HG02623 (cell line): ENCODE data around the gene PJVK.

Experiments used
- ATAC-seq: cut with Tn5 transposase; IDR thresholded peaks from one replicate; pipeline ENCODE4 v1.9.1; 2021; ENCODE audit warnings: moderate library complexity; ENCODE audit not compliant: unreplicated experiment

PJVK gene

DNA sequence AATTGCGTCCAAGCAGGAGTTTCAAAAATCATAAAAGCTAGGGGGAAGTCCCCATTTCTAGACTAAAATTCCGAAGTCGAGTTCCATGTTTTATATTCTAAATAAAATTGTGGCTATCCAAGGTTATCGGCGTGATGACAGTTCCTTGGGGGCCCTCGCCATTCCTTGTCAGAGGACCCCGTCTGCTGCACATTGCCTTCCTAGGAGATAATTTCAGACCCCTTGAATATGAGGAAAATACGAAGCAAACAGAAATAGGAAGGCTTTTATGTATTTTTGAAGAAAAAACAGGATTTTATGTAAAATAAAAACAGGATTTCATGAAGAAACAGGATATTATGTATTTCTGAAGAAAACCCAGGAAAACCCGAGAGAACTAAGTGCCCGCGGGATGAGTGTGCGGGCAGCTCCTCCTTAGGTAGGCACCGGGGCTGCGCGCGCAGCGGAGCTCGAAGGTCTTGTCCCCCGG lies 28.6 kb downstream of the PJVK start:
- no peak for ATAC-seq

DNA sequence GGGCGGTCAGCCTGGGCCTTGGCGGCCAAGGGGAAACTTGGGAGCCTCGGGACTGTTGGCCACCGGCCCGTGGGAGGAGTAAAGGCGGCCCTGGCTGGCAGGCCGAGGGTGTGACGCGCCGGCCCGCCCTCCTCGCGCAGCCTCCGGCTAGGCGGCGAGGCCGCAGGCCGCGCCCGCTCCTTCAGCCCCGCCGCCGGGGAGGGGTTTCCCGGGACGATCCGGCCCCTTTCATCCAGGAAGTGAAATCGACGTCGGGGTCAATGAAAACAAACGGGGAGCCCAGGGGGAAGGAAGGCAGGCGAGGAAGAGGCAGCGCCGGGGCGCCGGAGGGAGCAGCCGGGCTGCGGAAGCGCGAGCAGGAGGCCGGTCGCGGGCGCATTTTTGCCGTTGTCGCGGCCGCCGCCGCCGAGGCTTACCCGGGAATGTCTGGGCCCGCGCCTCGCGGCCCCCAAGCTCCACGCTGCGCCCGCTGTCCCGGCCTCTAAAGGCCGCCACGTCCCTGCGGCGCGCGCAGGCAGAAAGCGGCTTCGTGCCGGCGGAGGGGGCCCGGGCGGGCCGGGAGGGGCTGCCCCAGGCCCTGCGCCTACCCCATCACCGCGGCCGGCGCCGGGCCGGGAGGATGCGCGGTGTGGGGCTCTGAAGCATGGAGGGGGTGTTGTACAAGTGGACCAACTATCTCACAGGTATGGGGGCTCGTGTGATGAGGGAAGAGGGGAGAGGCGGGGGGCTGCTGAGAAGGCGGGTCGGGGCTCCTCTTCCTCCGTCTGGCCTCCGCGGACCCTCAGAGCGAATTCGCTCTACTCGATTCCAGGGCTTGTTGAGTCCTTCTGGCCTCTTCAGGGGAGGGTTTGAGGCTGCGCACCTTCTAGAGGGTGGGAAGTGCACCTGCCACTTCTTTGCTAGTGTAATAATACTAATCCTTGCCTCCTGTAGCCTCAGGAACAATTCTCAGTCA lies 29.3 kb downstream of the PJVK start, which contains the start of gene PLEKHA3:
TSS of gene PLEKHA3 (plus strand) at position 231 of the 955 bp plus-strand sequence. CDS start at position 644, 413 bp downstream.
- peak; percentile 61 for ATAC-seq

DNA sequence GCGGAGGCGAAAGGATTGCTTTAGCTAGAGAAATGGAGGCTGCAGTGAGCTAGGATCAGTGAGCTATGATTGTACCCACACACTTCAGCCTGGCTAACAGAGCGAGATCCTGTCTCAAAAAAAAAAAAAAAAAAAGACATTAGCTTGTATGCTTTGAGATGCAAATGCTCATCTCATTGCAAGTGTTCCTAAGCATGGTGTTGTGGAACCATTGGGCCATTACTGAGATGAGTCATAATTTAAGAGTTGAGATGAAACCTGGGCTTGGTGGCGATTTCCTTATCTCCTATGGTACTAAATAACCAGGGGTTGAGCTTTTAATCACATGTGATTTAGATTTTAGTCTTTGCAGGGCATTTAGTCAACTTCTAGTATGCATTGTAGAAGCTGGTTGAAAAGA lies 31.3 kb downstream of the PJVK start:
- no peak for ATAC-seq

DNA sequence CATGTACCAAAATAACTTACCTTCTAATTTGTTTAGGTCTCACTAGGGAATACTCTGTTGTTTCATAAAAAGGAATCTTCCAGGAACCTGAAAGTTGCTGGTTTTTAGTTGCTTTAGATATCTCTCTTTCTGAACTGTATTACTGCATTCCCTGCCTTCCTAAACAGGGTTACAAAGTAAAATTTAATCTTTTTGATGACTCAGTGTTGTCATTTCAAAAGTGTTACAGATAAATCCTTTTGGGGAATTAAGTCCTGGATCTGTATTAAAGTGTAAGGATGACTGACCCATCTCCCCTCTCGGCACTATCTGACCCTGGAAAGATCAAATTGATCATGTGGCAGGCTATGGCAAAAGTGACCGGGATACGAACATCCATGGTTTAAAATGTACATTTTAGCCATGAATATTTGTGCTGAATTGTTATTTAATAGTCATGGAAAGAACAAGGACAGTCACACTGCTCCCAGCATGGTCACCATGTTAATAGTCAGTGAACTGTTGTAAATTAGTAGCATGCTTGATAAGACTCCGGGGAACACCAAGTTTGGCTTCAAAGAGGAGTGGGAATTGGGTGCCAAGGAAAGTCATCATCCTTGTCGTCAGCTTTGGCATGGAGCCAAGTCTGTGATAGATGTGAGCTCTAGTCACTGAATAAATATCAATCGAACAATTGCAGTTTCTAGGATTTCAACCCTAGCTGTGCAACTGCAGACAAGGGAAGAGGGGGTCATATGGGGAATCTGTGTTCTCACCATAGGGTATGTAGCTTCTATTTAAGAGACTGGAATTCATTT lies 33.3 kb downstream of the PJVK start:
- no peak for ATAC-seq

DNA sequence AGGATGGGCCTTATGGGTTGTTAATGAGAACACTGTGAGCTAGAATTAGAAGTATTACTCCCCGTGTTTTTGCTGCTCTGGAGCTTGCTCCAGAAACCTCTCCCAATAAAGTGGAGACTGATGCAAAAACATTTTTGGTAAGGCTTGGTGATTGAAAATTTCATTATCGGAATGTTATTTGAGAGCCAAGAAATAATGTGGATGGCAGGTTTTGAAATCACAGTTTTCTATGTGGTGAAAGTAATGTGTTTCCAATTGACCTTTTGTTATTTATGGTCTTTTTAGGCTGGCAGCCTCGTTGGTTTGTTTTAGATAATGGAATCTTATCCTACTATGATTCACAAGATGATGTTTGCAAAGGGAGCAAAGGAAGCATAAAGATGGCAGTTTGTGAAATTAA lies 34.2 kb downstream of the PJVK start:
- ATAC-seq, result no peak

DNA sequence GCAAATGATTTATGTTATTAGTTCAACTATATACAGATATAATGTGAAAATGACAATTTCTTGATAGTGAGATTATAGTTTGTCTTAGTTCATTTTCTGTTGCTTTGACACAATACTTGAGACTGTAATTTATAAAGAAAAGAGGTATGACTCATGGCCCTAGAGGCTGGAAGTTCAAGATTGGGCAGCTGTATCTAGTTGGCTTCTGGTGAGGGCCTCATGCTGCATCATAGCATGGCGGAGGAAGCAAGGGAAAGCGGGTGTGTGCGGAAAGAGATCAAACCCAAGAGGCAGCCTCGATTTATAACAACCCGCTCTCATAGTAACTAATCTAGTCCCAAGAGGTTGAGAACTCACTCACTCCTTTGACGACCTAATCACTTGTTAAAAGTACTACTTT lies 40.4 kb downstream of the PJVK start:
- ATAC-seq, result no peak

DNA sequence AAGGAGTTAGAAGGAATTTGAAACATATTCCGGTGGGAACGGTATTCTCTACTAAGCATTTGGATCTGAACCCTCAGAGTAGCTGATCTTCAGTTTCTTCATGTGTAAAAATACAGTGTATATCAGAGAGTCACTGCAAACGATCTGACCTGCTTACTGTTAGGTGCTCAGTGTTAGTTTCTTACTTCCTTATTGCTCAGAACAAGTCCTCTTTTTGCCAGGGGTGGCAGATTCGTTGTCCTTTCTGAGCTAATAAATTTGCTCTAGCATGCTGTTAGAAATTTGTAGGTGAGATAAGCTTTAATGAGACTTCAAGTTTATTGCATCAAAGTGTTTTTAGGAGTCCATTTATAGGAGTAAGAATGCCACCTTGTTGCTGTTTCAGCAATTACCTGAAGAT lies 44.9 kb downstream of the PJVK start:
- no peak for ATAC-seq

- ATAC-seq, result no peak
Observed at GRCh38 chr2:178498137-178498536, 47.0 kb downstream of the PJVK start.

DNA sequence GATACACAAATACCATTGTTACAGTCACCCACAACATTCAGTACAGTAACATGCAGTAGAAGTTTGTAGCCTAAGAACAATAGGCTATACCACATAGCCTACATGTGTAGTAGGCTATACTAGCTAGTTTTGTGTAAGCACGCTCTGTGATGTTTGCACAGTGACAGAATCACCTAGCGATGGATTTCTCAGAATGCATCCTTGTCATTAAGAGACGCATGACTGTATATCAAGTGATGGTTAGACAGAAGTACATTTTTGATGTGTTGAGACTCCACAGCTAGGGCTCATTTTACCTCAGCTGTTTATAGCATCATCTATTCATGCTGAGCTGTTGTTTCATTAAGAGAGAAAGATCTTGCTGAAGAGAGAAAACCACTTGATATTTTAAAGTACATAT lies 48.5 kb downstream of the PJVK start:
- ATAC-seq, result no peak

- no peak for ATAC-seq
Observed at GRCh38 chr2:178502751-178503150, 51.6 kb downstream of the PJVK start.

- no peak for ATAC-seq
Observed at GRCh38 chr2:178506101-178506500, 54.9 kb downstream of the PJVK start.

- ATAC-seq, result no peak
Observed at GRCh38 chr2:178506524-178506923, 55.3 kb downstream of the PJVK start.

DNA sequence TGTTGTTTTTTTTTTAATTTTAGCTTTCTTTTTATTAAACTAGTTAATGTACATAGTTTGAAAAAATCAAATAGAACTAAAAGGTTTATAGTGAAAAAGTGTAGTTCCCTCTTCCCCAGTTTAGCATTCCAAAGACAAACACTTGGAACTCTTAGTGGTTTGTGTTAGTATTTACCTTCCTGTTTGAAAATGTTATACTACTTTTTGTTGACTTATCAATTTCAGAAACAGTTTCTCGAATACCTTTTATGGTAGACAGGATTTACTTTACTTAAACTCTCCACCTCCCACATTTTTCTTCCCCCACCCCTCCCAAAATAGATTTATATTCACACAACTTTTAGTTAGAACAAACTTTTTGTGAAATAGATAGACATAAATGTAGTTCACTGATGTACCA lies 55.8 kb downstream of the PJVK start:
- no peak for ATAC-seq

- no peak for ATAC-seq
Observed at GRCh38 chr2:178508646-178509045, 57.5 kb downstream of the PJVK start.

DNA sequence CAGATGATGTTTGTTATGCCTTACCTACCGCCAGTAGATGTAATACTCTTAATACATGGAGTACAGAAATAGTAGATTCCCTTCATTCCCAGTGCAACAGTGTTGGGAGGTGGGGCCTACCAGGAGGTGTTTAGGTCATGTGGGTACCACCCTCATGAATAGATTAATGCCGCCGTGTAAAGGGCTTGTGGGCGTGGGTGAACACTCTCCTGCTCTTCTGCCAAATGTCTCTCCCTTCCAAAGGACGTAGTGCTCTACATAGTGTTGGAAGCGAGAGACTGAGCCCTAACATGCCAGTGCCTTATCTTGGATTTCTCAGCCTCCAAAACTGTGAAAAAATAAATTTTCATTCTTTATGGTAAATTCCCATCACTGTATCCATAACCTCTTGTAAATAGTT lies 59.2 kb downstream of the PJVK start:
- no peak for ATAC-seq
